Esophagus muscularis mucosa (tissue), 3 donors: ENCODE measurements around the gene MARCHF11.

Experiments
- CTCF ChIP-seq, 3 experiments: fragments of 200-600 bp in 2 of 3; fragments of 450-650 bp in 1 of 3; sonication (generic) in 2 of 3; IDR thresholded peaks; one replicate each; pipeline ENCODE4 v1.5.1; 2017 to 2019; ENCODE audit warnings: antibody characterized with exemption in 3 of 3, mild to moderate bottlenecking in 2 of 3, moderate library complexity in 1 of 3
- POLR2A ChIP-seq: fragments of 450-650 bp; IDR thresholded peaks from one replicate; pipeline ENCODE4 v1.6.1; 2017; ENCODE audit warnings: antibody characterized with exemption, moderate library complexity, mild to moderate bottlenecking, low read depth
- POLR2AphosphoS5 ChIP-seq, 2 donors: sonication (generic); formaldehyde crosslinking; IDR thresholded peaks; one replicate each; pipeline ENCODE4 v1.6.1; 2017; ENCODE audit warnings: antibody characterized with exemption in 2 of 2

- TF ChIP-seq POLR2AphosphoS5 (IDR thresholded peaks at IDR 0.05) = no peak
- TF ChIP-seq CTCF (IDR thresholded peaks at IDR 0.05) = no peak
- no peak for TF ChIP-seq POLR2A
Measured at GRCh38 chr5:16180789-16181082, 1.1 kb upstream of the MARCHF11 start.
